NB4 (cell line): ENCODE data around the gene RIT2.

ENCODE experiments used
- DNase-seq: peaks from one replicate; pipeline ENCODE4 v3.0.0; 2010; ENCODE audit warnings: low read depth
- H3K4me3 ChIP-seq: one replicate; pipeline ENCODE4 v1.5.1; 2011; ENCODE audit warnings: mild to moderate bottlenecking, low read depth, low read length, moderate library complexity
- MYC ChIP-seq: IDR thresholded peaks from 2 replicates; pipeline ENCODE4 v1.6.1; 2011; ENCODE audit warnings: low read depth, low read length
- POLR2A ChIP-seq: IDR thresholded peaks from 2 replicates; pipeline ENCODE4 v1.6.1; 2011; ENCODE audit warnings: mild to moderate bottlenecking; ENCODE audit not compliant: insufficient read length; ENCODE audit errors: extremely low read depth
- TF ChIP-seq, protein P1 (sequence below): IDR thresholded peaks from one replicate; pipeline ENCODE4 v1.5.1; 2012; ENCODE audit warnings: low read depth, low read length
- TF ChIP-seq, protein P2 (sequence below): IDR thresholded peaks from 2 replicates; pipeline ENCODE4 v1.6.1; 2011; ENCODE audit warnings: low read depth, low read length

The RIT2 gene

DNA sequence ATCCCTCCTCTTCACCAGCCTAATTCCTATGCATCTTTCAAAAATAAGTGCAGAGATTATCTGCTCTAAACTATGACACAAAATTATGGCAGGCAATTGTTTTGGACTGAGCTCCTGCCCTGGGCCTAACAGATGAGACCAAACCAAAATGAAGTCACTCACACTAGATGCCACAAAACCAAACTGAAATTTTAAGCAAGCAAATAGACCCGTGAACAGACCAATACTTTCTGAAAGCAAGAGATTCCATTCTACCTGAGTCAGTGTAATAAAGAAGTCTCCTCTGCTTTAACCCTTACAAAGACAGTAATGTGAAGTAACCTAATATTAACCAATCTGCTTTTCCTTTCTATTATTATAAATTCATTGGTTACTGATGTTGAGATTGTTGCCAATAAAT, 84.3 kb downstream of the RIT2 start:
- DNase-seq = no peak
- no peak overlapping the region for H3K4me3 ChIP-seq
- TF ChIP-seq POLR2A = no peak

DNA sequence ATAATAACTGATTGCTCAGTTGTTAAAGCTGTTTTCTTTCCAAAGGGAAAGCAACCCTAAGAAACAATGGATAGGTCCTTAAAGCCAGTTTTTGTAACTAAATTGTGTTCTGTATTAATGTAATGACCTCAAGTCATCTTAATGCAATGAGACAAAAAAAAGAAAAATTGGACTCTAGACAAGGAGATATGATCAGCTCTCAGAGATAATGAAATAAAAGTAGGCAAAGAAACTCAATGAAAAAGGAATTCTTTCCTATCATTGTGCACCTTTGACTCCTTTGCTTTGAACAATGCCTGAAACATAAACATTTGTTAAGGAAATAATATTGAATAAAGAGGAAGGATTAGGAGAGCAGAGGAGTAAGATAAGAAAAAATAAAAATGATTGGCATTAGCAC, 86.1 kb downstream of the RIT2 start:
- TF ChIP-seq, protein P1, sequence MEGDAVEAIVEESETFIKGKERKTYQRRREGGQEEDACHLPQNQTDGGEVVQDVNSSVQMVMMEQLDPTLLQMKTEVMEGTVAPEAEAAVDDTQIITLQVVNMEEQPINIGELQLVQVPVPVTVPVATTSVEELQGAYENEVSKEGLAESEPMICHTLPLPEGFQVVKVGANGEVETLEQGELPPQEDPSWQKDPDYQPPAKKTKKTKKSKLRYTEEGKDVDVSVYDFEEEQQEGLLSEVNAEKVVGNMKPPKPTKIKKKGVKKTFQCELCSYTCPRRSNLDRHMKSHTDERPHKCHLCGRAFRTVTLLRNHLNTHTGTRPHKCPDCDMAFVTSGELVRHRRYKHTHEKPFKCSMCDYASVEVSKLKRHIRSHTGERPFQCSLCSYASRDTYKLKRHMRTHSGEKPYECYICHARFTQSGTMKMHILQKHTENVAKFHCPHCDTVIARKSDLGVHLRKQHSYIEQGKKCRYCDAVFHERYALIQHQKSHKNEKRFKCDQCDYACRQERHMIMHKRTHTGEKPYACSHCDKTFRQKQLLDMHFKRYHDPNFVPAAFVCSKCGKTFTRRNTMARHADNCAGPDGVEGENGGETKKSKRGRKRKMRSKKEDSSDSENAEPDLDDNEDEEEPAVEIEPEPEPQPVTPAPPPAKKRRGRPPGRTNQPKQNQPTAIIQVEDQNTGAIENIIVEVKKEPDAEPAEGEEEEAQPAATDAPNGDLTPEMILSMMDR = no peak
- TF ChIP-seq POLR2A = no peak
- no peak for TF ChIP-seq MYC
- TF ChIP-seq, protein P2, sequence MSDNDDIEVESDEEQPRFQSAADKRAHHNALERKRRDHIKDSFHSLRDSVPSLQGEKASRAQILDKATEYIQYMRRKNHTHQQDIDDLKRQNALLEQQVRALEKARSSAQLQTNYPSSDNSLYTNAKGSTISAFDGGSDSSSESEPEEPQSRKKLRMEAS = no peak
- DNase-seq = no peak
- H3K4me3 ChIP-seq = no peak overlapping the region

DNA sequence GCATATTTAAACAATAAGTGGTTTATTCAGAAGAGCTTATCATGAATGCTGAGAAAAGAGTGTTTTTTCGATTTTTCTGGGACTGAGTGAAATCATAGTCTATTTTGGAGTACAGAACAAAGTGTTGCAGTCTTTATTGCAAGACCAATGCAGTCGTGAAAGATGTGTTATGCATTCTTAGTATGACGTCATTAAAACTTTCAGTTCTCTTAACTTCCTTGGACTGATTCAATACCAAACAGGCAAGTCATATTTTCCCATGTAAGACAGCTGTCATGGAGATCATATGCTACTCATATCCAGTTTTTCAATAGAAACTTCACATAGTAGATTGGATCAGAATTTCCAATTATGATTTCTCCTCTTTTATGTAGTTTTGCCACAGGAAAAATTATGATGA, 92.6 kb downstream of the RIT2 start:
- TF ChIP-seq MYC (no peak), POLR2A (no peak)
- TF ChIP-seq, protein P2 = no peak
- TF ChIP-seq, protein P1 = no peak
- H3K4me3 ChIP-seq = no peak overlapping the region
- DNase-seq = no peak

DNA sequence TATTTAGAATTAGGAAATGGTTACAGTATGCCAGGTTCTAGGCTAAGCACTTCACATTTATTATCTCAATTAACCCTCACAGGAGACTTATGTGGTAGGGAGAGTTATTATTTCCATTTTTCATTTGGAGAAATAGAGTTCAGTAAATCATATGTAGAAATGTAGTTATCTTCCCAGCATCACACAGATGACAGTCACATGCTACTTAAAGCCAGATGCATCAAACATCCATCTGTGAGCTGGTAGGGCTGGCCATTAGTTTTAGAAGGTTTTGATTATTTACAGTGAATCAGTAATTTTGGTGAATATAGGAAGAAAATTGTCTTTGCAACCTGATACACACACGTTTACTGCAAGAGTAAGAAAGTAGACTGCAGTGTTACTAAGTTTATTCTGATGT, 97.9 kb downstream of the RIT2 start:
- no peak for TF ChIP-seq MYC
- TF ChIP-seq, protein P1 = no peak
- TF ChIP-seq POLR2A = no peak
- TF ChIP-seq, protein P2 = no peak
- no peak for DNase-seq
- H3K4me3 ChIP-seq = no peak overlapping the region

DNA sequence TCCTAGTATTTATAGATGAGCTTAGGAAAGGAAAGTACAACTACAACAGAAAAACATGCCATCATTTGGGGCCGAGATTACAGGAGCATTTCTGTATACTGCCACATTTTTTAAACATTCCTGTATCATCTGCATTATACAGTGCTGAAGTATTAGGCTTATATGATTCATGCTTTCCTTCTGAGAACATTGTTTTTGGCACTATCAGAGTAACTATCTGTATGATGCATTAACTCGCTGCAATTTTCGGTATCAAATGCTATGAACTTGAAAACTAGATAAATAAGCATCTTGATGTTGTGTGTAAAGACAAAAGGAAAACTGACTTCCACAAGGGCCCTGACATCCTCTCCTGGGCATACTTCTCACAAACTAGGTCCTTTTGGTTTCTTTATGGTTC, 102.0 kb downstream of the RIT2 start:
- no peak overlapping the region for H3K4me3 ChIP-seq
- DNase-seq = no peak
- TF ChIP-seq, protein P1 = no peak
- TF ChIP-seq POLR2A (no peak), MYC (no peak)
- TF ChIP-seq, protein P2 = no peak

DNA sequence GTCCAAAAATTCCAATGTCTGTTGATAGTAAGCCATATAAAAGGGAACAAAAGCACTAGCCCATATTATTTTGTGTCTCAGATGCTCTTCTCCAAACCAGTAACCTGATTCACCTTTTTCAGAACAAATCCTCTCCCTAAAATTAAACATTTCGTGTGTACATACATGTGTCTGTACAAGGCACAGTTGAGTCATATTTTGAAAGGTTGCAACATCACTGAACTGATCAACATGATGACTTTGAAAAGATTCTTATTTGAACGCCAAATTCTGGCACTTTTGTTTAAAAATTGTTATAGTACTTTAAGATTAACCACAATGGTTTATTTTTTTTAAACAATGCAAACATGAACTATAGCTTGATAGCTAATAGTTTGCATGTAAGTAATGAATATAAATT, 102.5 kb downstream of the RIT2 start:
- no peak for DNase-seq
- TF ChIP-seq MYC (no peak), POLR2A (no peak)
- TF ChIP-seq, protein P2 = no peak
- TF ChIP-seq, protein P1 = no peak
- H3K4me3 ChIP-seq = no peak overlapping the region
